ENCODE results near the gene MTAP.

The MTAP gene

GRCh38 chr9:21795483-21795882 lies 7.0 kb upstream of the MTAP start:
- Histone ChIP-seq H3K4me2 (ENCODE audit: low read depth, low read length, poor library complexity, severe bottlenecking) (no peak overlapping the region), H3K9me3 (ENCODE audit: insufficient read depth, low read length) (no peaks in the 10 kb centered on the region), H3K79me2 (ENCODE audit: insufficient read depth, low read length) (no peaks in the 10 kb centered on the region), H3K9ac (ENCODE audit: low read length) (no peak overlapping the region), H4K20me1 (ENCODE audit: low read depth, low read length) (no peaks in the 10 kb centered on the region), H3K36me3 (ENCODE audit: low read length) (no peaks in the 10 kb centered on the region), H3K4me3 (ENCODE audit: insufficient read depth, low read length, poor library complexity, severe bottlenecking) (no peak overlapping the region), H3K9me2 (replicated peaks; ENCODE audit: insufficient read depth, low read length) (no peaks in the 10 kb centered on the region), H3F3A (ENCODE audit: insufficient read depth) (no peaks in the 10 kb centered on the region), H3K27ac (ENCODE audit: low read depth, low read length) (no peak overlapping the region), H3K27me3 (ENCODE audit: low read length) (no peaks in the 10 kb centered on the region), H2AFZ (ENCODE audit: low read depth, low read length, severe bottlenecking) (no peak overlapping the region)
- no peak for TF ChIP-seq EZH2phosphoT487 (conservative IDR thresholded peaks at IDR 0.05; ENCODE audit: low read length)
- no peak for TF ChIP-seq CTCF (IDR thresholded peaks at IDR 0.05; ENCODE audit: insufficient read depth, low read length, poor library complexity, severe bottlenecking)

DNA sequence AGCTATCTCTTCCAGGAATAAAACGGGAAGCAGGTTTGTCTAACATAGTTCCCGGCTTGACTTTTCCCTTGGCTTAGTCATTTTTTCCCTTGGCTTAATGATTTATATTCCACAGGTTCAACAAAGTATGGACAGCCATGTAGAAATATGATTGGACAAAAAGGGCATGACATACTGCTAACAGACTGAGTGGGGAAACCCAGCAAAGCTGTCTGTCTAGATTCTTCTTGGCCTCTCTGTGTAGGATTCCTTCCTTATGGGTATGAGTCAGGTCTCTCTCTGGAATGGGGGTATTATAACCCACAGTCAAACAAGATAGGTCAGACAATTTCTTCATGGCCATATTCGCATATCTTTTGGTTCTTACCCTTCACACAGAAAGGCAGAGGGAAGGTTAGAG lies 5.7 kb upstream of the MTAP start:
- Histone ChIP-seq H3K79me2 (ENCODE audit: insufficient read depth, low read length) (no peaks in the 10 kb centered on the region), H2AFZ (ENCODE audit: low read depth, low read length, severe bottlenecking) (no peak overlapping the region), H4K20me1 (ENCODE audit: low read depth, low read length) (no peaks in the 10 kb centered on the region), H3K4me2 (ENCODE audit: low read depth, low read length, poor library complexity, severe bottlenecking) (no peak overlapping the region), H3K9me2 (replicated peaks; ENCODE audit: insufficient read depth, low read length) (no peaks in the 10 kb centered on the region), H3K9ac (ENCODE audit: low read length) (no peak overlapping the region), H3K9me3 (ENCODE audit: insufficient read depth, low read length) (no peaks in the 10 kb centered on the region), H3K36me3 (ENCODE audit: low read length) (no peaks in the 10 kb centered on the region), H3K27ac (ENCODE audit: low read depth, low read length) (no peak overlapping the region), H3K4me3 (ENCODE audit: insufficient read depth, low read length, poor library complexity, severe bottlenecking) (no peak overlapping the region), H3K27me3 (ENCODE audit: low read length) (no peaks in the 10 kb centered on the region), H3F3A (ENCODE audit: insufficient read depth) (no peaks in the 10 kb centered on the region)
- TF ChIP-seq EZH2phosphoT487 (conservative IDR thresholded peaks at IDR 0.05; ENCODE audit: low read length) (no peak), CTCF (IDR thresholded peaks at IDR 0.05; ENCODE audit: insufficient read depth, low read length, poor library complexity, severe bottlenecking) (no peak)

- Histone ChIP-seq H3K9me3 (ENCODE audit: insufficient read depth, low read length) (no peaks in the 10 kb centered on the region), H3K27ac (ENCODE audit: low read depth, low read length) (no peak overlapping the region), H2AFZ (ENCODE audit: low read depth, low read length, severe bottlenecking) (peak overlapping the region; percentile 99), H4K20me1 (ENCODE audit: low read depth, low read length) (peaks cover 7% of the 10 kb centered on the region; the same call in 1 of the 2 replicates), H3K27me3 (ENCODE audit: low read length) (no peaks in the 10 kb centered on the region), H3K36me3 (ENCODE audit: low read length) (peaks cover 4% of the 10 kb centered on the region; the same call in 1 of the 2 replicates), H3F3A (ENCODE audit: insufficient read depth) (no peaks in the 10 kb centered on the region), H3K4me2 (ENCODE audit: low read depth, low read length, poor library complexity, severe bottlenecking) (peak overlapping the region; percentile 85), H3K79me2 (ENCODE audit: insufficient read depth, low read length) (peaks cover 36% of the 10 kb centered on the region), H3K4me3 (ENCODE audit: insufficient read depth, low read length, poor library complexity, severe bottlenecking) (no peak overlapping the region), H3K9me2 (replicated peaks; ENCODE audit: insufficient read depth, low read length) (no peaks in the 10 kb centered on the region), H3K9ac (ENCODE audit: low read length) (no peak overlapping the region)
- TF ChIP-seq CTCF (IDR thresholded peaks at IDR 0.05; ENCODE audit: insufficient read depth, low read length, poor library complexity, severe bottlenecking) (no peak), EZH2phosphoT487 (conservative IDR thresholded peaks at IDR 0.05; ENCODE audit: low read length) (no peak)
Measured at GRCh38 chr9:21800931-21801682, 1.3 kb upstream of the MTAP start.

All from SU-DHL-6 (cell line).